HG03064 (cell line): Measurements from ENCODE around the gene VPS13A.

Source experiments
- ATAC-seq: cut with Tn5 transposase; IDR thresholded peaks from one replicate; pipeline ENCODE4 v1.9.1; 2021; ENCODE audit warnings: low read depth; ENCODE audit not compliant: unreplicated experiment

The VPS13A gene

GRCh38 chr9:77453825-77454647 is 276.7 kb downstream of the VPS13A start:
- ATAC-seq, result no peak

- no peak for ATAC-seq
Observed at GRCh38 chr9:77454663-77455062, 277.3 kb downstream of the VPS13A start.

- ATAC-seq, result no peak
Observed at GRCh38 chr9:77455312-77455927, 278.1 kb downstream of the VPS13A start.

GRCh38 chr9:77456829-77457437 is 279.6 kb downstream of the VPS13A start:
- ATAC-seq, result peak; percentile 80

GRCh38 chr9:77457916-77458592 is 280.7 kb downstream of the VPS13A start:
- ATAC-seq, result peak; percentile 71

- no peak for ATAC-seq
Observed at GRCh38 chr9:77460938-77461337, 283.6 kb downstream of the VPS13A start.

- no peak for ATAC-seq
Observed at GRCh38 chr9:77462066-77462465, 284.7 kb downstream of the VPS13A start.

GRCh38 chr9:77463151-77463550 is 285.8 kb downstream of the VPS13A start:
- ATAC-seq, result no peak

GRCh38 chr9:77464661-77465060 is 287.3 kb downstream of the VPS13A start:
- ATAC-seq, result no peak

GRCh38 chr9:77469515-77470231 is 292.3 kb downstream of the VPS13A start:
- no peak for ATAC-seq
